ENCODE data around the gene MUCL3. TPM values are rescaled to one million over a fixed set of nuclear protein-coding genes. Genes with fewer than 3 reads are reported as not detected.
A peak's percentile ranks its signal among the peaks of the same experiment; 100 is the strongest.

Gene MUCL3
- polyA plus RNA-seq, 1 of the 3 experiments (the other 2 are of a cell fraction), result not detected

- TF ChIP-seq CTCF (IDR thresholded peaks at IDR 0.05) (peak; percentile 36; the same call in 1 of the 2 replicates), MAX (IDR thresholded peaks at IDR 0.05; ENCODE audit: low read depth) (peak; percentile 71; the same call in 1 of the 2 replicates), SIN3A (IDR thresholded peaks at IDR 0.05; ENCODE audit: borderline replicate concordance, low read depth, low read length) (no peak), EP300 (IDR thresholded peaks at IDR 0.05; ENCODE audit: borderline replicate concordance in 1 of 2, low read depth in 1 of 2, low read length in 1 of 2) (no peak), POLR2AphosphoS5 (IDR thresholded peaks at IDR 0.05; ENCODE audit: low read depth, low read length) (peak; percentile 75), CHD2 (IDR thresholded peaks at IDR 0.05; ENCODE audit: low read length, partially characterized antibody) (peak; percentile 22), TAF1 (IDR thresholded peaks at IDR 0.05; ENCODE audit: borderline replicate concordance, low read depth, low read length) (peak; percentile 69; the same call in 1 of the 2 replicates), IRF3 (IDR thresholded peaks at IDR 0.05; ENCODE audit: low read depth, low read length) (no peak), USF1 (IDR thresholded peaks at IDR 0.05; ENCODE audit: borderline replicate concordance, low read depth) (no peak), SMC3 (IDR thresholded peaks at IDR 0.05; ENCODE audit: low read depth, low read length) (peak; percentile 27), FOSL2 (IDR thresholded peaks at IDR 0.05; ENCODE audit: borderline replicate concordance, low read depth) (no peak), MXI1 (IDR thresholded peaks at IDR 0.05; ENCODE audit: low read depth, low read length) (peak; percentile 84), ELF1 (IDR thresholded peaks at IDR 0.05) (0 out of 2 replicates have a peak, but pooled peaks have one; percentile 39), REST (IDR thresholded peaks at IDR 0.05; ENCODE audit: low read depth, low read length) (no peak)
Observed at GRCh38 chr6:30914076-30914853, 26.5 kb upstream of the MUCL3 start, which contains the start of gene VARS2 (continued).
